ENCODE results near the gene CIROP.

- no peak for TF ChIP-seq CTCF (IDR thresholded peaks at IDR 0.05; ENCODE audit: insufficient read depth, low read length, poor library complexity, severe bottlenecking)
- no peak for TF ChIP-seq EZH2phosphoT487 (conservative IDR thresholded peaks at IDR 0.05; ENCODE audit: low read length)
Measured at GRCh38 chr14:23118506-23119362, 13.9 kb upstream of the CIROP start, which contains the start of gene CEBPE.

Data from SU-DHL-6 (cell line).